Measurements from ENCODE around the gene ZNF726. TPM values are rescaled to one million over a fixed set of nuclear protein-coding genes. Genes with fewer than 3 reads are reported as not detected.
"Not testable (repeated sequence)": the region's sequence is repeated elsewhere in the genome, so short reads cannot be mapped to it uniquely, and the experiment has no call there.

ZNF726 gene
- total RNA-seq, 1 donor from 2014 or later: 2.2 TPM

DNA sequence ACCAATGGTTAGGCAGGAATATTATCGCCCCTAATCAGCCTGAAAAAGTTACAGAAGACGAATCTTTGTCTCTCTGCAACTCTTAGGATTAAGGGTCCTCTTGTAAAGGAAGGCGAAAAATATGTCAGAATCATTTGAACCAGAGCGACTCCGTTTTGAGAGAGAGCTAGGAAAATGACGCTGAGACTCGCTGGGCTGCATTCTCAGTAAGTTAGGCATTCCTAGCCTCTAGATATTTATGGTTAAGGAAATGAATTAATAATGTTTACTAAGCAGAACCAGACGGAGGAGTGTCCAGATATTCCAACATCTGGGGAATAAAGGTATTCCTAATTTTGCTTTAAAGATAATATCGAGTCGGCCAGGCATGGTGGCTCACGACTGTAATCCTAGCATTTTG is 755 bp upstream of the ZNF726 start:
- no peaks in the 10 kb centered on the region for H3K36me3 Mint-ChIP-seq (ENCODE audit: unreplicated experiment)
- H3K4me3 Mint-ChIP-seq (ENCODE audit: unreplicated experiment): no peak overlapping the region

DNA sequence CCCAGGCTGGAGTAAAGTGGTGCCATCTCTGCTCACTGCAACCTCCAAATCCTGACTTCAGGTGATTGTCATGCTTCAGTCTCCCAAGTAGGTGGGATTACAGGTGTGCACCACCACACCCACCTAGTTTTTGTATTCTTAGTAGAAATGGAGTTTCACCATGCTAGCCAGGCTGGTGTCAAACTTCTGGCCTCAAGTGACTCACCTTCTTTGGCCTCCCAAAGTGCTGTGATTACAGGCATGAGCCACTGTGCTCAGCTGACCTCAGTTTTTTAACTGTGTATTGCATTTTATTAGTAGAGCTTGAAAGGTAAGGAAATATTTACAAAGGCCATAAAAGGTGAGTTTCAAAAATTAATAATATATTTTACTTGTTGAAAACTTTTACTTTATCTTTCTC is 2.3 kb downstream of the ZNF726 start:
- Mint-ChIP-seq H3K4me3 (ENCODE audit: unreplicated experiment) (no peak overlapping the region), H3K9me3 (ENCODE audit: unreplicated experiment) (peaks cover 19% of the 10 kb centered on the region), H3K27ac (ENCODE audit: unreplicated experiment) (no peak overlapping the region), H3K36me3 (ENCODE audit: unreplicated experiment) (peaks cover 4% of the 10 kb centered on the region), H3K27me3 (ENCODE audit: unreplicated experiment) (no peaks in the 10 kb centered on the region), H3K4me1 (ENCODE audit: unreplicated experiment) (peaks cover 2% of the 10 kb centered on the region)
- DNase-seq (ENCODE audit: extremely low spot score, unreplicated experiment): no peak
- TF ChIP-seq, protein P1, sequence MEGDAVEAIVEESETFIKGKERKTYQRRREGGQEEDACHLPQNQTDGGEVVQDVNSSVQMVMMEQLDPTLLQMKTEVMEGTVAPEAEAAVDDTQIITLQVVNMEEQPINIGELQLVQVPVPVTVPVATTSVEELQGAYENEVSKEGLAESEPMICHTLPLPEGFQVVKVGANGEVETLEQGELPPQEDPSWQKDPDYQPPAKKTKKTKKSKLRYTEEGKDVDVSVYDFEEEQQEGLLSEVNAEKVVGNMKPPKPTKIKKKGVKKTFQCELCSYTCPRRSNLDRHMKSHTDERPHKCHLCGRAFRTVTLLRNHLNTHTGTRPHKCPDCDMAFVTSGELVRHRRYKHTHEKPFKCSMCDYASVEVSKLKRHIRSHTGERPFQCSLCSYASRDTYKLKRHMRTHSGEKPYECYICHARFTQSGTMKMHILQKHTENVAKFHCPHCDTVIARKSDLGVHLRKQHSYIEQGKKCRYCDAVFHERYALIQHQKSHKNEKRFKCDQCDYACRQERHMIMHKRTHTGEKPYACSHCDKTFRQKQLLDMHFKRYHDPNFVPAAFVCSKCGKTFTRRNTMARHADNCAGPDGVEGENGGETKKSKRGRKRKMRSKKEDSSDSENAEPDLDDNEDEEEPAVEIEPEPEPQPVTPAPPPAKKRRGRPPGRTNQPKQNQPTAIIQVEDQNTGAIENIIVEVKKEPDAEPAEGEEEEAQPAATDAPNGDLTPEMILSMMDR (IDR thresholded peaks at IDR 0.05): no peak

More for the DNA sequence above, 755 bp upstream of the ZNF726 start:
- H3K27me3 Mint-ChIP-seq (ENCODE audit: unreplicated experiment): no peaks in the 10 kb centered on the region
- H3K4me1 Mint-ChIP-seq (ENCODE audit: unreplicated experiment): peaks cover 2% of the 10 kb centered on the region
- TF ChIP-seq, protein P1 (IDR thresholded peaks at IDR 0.05): no peak
- DNase-seq (ENCODE audit: extremely low spot score, unreplicated experiment): no peak
- H3K9me3 Mint-ChIP-seq (ENCODE audit: unreplicated experiment): peaks cover 17% of the 10 kb centered on the region
- H3K27ac Mint-ChIP-seq (ENCODE audit: unreplicated experiment): peak overlapping the region; percentile 96

DNA sequence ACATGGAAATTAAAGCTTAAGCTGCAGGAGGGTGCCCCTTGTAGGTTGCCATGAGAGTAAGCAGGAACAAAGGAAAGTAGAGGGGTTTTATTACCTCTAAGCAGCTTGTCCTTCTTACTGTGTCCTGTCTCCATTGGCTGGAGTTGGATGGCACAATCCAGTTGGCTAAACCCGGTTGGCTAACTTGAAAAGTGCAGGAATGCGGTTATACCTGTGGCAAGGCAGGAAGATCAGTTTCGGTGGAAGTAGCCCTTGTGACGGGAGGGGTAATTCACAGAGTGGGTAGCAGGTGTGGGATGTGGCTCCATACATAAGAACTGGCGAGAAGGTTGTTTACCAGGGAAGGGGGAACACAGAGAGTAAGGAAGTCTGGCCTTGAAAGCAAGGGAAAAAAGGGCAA is 3.2 kb downstream of the ZNF726 start:
- Mint-ChIP-seq H3K27me3 (ENCODE audit: unreplicated experiment) (no peaks in the 10 kb centered on the region), H3K9me3 (ENCODE audit: unreplicated experiment) (peaks cover 20% of the 10 kb centered on the region), H3K4me1 (ENCODE audit: unreplicated experiment) (peaks cover 2% of the 10 kb centered on the region), H3K4me3 (ENCODE audit: unreplicated experiment) (no peak overlapping the region), H3K27ac (ENCODE audit: unreplicated experiment) (no peak overlapping the region), H3K36me3 (ENCODE audit: unreplicated experiment) (peaks cover 5% of the 10 kb centered on the region)
- DNase-seq (ENCODE audit: extremely low spot score, unreplicated experiment): peak; percentile 36
- TF ChIP-seq, protein P1 (IDR thresholded peaks at IDR 0.05): no peak

- Mint-ChIP-seq H3K27ac (ENCODE audit: unreplicated experiment) (no peak overlapping the region), H3K27me3 (ENCODE audit: unreplicated experiment) (no peaks in the 10 kb centered on the region), H3K4me1 (ENCODE audit: unreplicated experiment) (no peaks in the 10 kb centered on the region), H3K4me3 (ENCODE audit: unreplicated experiment) (no peak overlapping the region), H3K36me3 (ENCODE audit: unreplicated experiment) (peaks cover 15% of the 10 kb centered on the region), H3K9me3 (ENCODE audit: unreplicated experiment) (peaks cover 17% of the 10 kb centered on the region)
- DNase-seq (ENCODE audit: extremely low spot score, unreplicated experiment): no peak
- TF ChIP-seq, protein P1 (IDR thresholded peaks at IDR 0.05): no peak
Observed at GRCh38 chr19:23925285-23925684, 10.6 kb downstream of the ZNF726 start.

GRCh38 chr19:23932878-23933277 is 18.2 kb downstream of the ZNF726 start:
- Mint-ChIP-seq H3K4me3 (ENCODE audit: unreplicated experiment) (no peak overlapping the region), H3K27me3 (ENCODE audit: unreplicated experiment) (no peaks in the 10 kb centered on the region), H3K9me3 (ENCODE audit: unreplicated experiment) (peaks cover 46% of the 10 kb centered on the region), H3K36me3 (ENCODE audit: unreplicated experiment) (peaks cover 7% of the 10 kb centered on the region), H3K27ac (ENCODE audit: unreplicated experiment) (no peak overlapping the region), H3K4me1 (ENCODE audit: unreplicated experiment) (no peaks in the 10 kb centered on the region)
- TF ChIP-seq, protein P1 (IDR thresholded peaks at IDR 0.05): no peak
- no peak for DNase-seq (ENCODE audit: extremely low spot score, unreplicated experiment)

- H3K4me1 Mint-ChIP-seq (ENCODE audit: unreplicated experiment); H3K36me3 Mint-ChIP-seq (ENCODE audit: unreplicated experiment); H3K27ac Mint-ChIP-seq (ENCODE audit: unreplicated experiment); H3K4me3 Mint-ChIP-seq (ENCODE audit: unreplicated experiment); DNase-seq (ENCODE audit: extremely low spot score, unreplicated experiment); H3K27me3 Mint-ChIP-seq (ENCODE audit: unreplicated experiment): not testable (repeated sequence)
- peaks cover 64% of the 10 kb centered on the region for H3K9me3 Mint-ChIP-seq (ENCODE audit: unreplicated experiment)
Observed at GRCh38 chr19:23937031-23937430, 22.3 kb downstream of the ZNF726 start.

Data from osteocyte (in vitro differentiated cells).